Effector memory CD8-positive, alpha-beta T cell (primary cell): ENCODE data around the gene TGFB3.
"Not testable (repeated sequence)": the region's sequence is repeated elsewhere in the genome, so short reads cannot be mapped to it uniquely, and the experiment has no call there.

Experiments used
- ATAC-seq: fragments of 150-1000 bp; cut with Tn5 transposase; replicated peaks from 2 replicates; pipeline ENCODE4 v1.10.0; 2021; ENCODE audit warnings: mild to moderate bottlenecking, moderate library complexity
- DNase-seq, 3 experiments: peaks; one replicate each; pipeline ENCODE4 v3.0.0; 2021
- H3K27ac Mint-ChIP-seq, 2 donors: one replicate each; pipeline ENCODE4 v1.8.0; 2022; ENCODE audit warnings: mild to moderate bottlenecking in 2 of 2, mixed read lengths in 2 of 2, moderate library complexity in 2 of 2
- H3K27me3 Mint-ChIP-seq, 2 donors: one replicate each; pipeline ENCODE4 v1.8.0; 2022; ENCODE audit warnings: mixed read lengths in 2 of 2
- H3K36me3 Mint-ChIP-seq: one replicate; pipeline ENCODE4 v1.8.0; 2022; ENCODE audit warnings: mild to moderate bottlenecking, moderate library complexity, mixed read lengths; ENCODE audit not compliant: insufficient read depth
- H3K4me1 Mint-ChIP-seq, 2 donors: one replicate each; pipeline ENCODE4 v1.8.0; 2022; ENCODE audit warnings: low read depth in 2 of 2, mixed read lengths in 2 of 2
- H3K4me3 Mint-ChIP-seq, 2 donors: one replicate each; pipeline ENCODE4 v1.8.0; 2022; ENCODE audit warnings: mild to moderate bottlenecking in 2 of 2, mixed read lengths in 2 of 2, moderate library complexity in 2 of 2
- H3K9me3 Mint-ChIP-seq, 2 donors: one replicate each; pipeline ENCODE4 v1.8.0; 2022; ENCODE audit warnings: mixed read lengths in 2 of 2
- total RNA-seq, 9 experiments: gene quantifications; one replicate each; lab custom pipeline; 2026; lab: John Stamatoyannopoulos, UW

The TGFB3 gene
- 2.4 to 9.3 (median 4.6) reads per million in 9 experiments for total RNA-seq

DNA sequence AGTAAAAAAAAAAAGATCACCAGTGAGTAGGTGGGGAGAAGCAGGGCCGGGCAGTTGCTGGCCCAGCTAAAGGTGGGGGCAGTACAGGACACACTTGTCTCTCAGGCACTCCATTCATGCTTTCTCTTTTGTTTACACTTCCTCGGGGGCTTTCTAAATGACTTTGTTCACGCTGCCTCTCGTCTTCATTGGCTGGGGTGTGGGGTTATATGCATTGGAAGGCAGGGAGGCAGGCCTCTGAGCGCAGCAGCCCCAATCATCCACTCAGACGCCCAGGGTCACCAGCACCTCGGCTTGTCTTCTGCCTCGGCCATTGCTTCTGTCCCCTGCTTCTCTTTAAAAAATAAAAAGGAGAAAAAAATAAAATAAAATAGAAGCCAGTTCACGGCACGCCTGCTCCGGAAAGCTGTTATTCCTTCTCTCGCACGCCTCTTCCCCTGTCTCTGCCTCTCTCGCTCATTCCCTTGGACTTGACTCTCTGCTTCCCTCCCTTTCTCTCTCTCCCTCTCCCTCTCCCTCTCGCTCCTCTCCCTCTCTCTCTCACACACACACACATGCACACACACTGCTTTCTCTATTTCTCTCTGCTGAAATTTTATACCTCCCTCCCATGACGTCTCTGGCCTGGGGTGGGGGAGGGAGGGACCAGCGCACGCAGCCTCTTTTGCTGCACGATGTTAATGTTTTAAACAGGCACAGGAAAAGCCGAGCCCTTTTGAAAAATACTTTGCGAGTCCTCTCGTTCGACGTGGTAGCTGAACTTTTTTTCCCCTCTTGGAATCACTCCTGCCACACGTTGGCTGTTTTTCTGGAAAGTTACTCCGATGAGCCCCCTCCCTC lies at the start of gene TGFB3:
Gene TGFB3, minus strand, starts transcription at position 570 of the 840 bp plus-strand sequence. CDS start 1,102 bp downstream, outside the sequence.
- H3K4me3 Mint-ChIP-seq, result peak within 1 kb of the TSS; percentile 75 to 81
- ATAC-seq, result peak; percentile 49
- no peaks in the 10 kb centered on the region for H3K9me3 Mint-ChIP-seq
- peaks cover 17% of the 10 kb centered on the region for H3K36me3 Mint-ChIP-seq
- DNase-seq, result peak; percentile 27 to 46 (median 30)
- peak within 1 kb of the TSS; percentile 86 to 89 for H3K27ac Mint-ChIP-seq
- no peaks in the 10 kb centered on the region for H3K27me3 Mint-ChIP-seq
- H3K4me1 Mint-ChIP-seq, result peaks cover 42 to 49% of the 10 kb centered on the region in 2 donors

DNA sequence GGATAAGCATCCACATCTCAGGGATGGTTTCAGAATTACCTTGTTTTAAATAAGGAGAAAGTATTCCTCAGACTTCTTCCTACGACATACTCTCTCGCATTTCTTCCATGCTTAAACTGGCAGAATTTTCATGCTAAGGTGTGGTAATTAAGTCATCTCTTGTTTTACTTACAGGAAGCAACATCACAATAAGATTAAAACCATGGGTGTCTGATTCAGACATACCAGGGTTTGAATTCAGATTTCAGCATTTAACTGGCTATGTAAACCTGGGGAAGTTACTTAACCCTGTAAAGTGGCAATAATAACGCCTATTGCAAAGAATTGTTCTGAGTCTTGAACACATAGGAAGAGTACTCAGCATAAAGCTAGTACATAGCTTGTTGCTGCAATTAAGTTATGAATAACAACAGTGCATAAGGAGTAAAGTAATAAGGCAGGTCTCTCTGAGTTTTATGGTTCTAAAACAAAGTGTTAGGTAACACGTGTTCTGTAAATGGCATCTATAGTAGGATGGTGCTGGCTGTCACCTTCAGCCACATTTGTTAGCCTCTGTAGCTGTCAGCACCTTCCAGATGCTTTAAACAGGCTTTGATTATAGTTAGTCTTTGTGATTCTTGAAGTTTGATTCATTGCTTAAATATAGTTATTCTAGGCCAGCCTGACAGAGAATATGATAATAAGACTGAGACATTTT lies 42.6 kb upstream of the TGFB3 start:
- Mint-ChIP-seq H3K27ac (no peak overlapping the region), H3K36me3 (peaks cover 3% of the 10 kb centered on the region), H3K9me3 (peaks cover 8 to 12% of the 10 kb centered on the region in 2 donors), H3K4me1 (peaks cover 0 to 4% of the 10 kb centered on the region in 2 donors), H3K27me3 (no peaks in the 10 kb centered on the region), H3K4me3 (no peak overlapping the region)
- DNase-seq (no peak), ATAC-seq (no peak)

GRCh38 chr14:76023757-76024156 lies 42.0 kb upstream of the TGFB3 start:
- peaks cover 0 to 4% of the 10 kb centered on the region in 2 donors for H3K4me1 Mint-ChIP-seq
- H3K4me3 Mint-ChIP-seq, result no peak overlapping the region
- H3K36me3 Mint-ChIP-seq, result peaks cover 3% of the 10 kb centered on the region
- no peak for DNase-seq
- no peak overlapping the region for H3K27ac Mint-ChIP-seq
- H3K9me3 Mint-ChIP-seq, result peaks cover 11 to 16% of the 10 kb centered on the region in 2 donors
- no peak for ATAC-seq
- H3K27me3 Mint-ChIP-seq, result no peaks in the 10 kb centered on the region

GRCh38 chr14:76022991-76023390 lies 41.2 kb upstream of the TGFB3 start:
- peaks cover 0 to 4% of the 10 kb centered on the region in 2 donors for H3K4me1 Mint-ChIP-seq
- DNase-seq (no peak), ATAC-seq (no peak)
- peaks cover 11 to 16% of the 10 kb centered on the region in 2 donors for H3K9me3 Mint-ChIP-seq
- peaks cover 3% of the 10 kb centered on the region for H3K36me3 Mint-ChIP-seq
- H3K4me3 Mint-ChIP-seq, result no peak overlapping the region
- no peak overlapping the region for H3K27ac Mint-ChIP-seq
- H3K27me3 Mint-ChIP-seq, result no peaks in the 10 kb centered on the region

DNA sequence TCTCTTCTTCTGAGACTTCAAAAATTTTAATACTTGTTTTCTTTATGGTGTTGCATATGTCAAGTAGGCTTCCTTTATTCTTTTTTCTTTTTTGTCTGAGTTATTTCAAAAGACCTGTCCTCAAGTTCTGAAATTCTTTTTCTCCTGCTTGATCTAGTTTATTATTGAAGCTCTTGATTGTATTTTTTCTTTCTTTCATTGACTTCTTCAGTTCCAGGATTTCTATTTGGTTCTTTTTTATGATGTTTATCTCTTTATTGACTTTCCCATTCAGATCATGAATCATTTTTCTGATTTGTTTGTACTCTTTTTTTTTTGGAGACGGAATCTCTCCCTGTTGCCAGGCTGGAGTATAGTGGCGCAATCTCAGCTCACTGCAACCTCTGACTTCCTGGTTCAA lies 37.9 kb upstream of the TGFB3 start:
- no peak overlapping the region for H3K27ac Mint-ChIP-seq
- peaks cover 3% of the 10 kb centered on the region for H3K36me3 Mint-ChIP-seq
- DNase-seq (no peak), ATAC-seq (no peak)
- H3K4me1 Mint-ChIP-seq, result peaks cover 0 to 4% of the 10 kb centered on the region in 2 donors
- peaks cover 11 to 16% of the 10 kb centered on the region in 2 donors for H3K9me3 Mint-ChIP-seq
- no peaks in the 10 kb centered on the region for H3K27me3 Mint-ChIP-seq
- no peak overlapping the region for H3K4me3 Mint-ChIP-seq

DNA sequence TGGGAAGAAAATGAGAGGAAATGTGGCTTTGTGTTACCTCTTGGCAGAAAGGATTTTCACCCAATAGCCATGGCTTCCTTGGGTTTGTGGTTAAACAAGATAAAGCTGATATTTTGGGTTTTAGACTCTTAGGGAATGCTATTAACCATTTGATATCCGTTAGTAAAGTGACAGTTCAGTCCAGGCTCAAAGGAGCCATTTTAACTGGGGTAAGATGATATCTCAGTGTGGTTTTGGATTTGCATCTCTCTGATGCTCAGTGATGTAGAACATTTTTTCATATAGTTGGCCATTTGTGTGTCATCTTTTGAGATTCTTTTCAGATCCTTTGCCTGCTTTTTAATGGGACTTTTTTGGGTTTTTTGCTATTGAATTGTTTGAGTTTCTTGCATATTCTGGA lies 33.9 kb upstream of the TGFB3 start:
- no peak for DNase-seq
- H3K4me3 Mint-ChIP-seq, result no peak overlapping the region
- H3K27me3 Mint-ChIP-seq, result no peaks in the 10 kb centered on the region
- no peak overlapping the region for H3K27ac Mint-ChIP-seq
- no peak for ATAC-seq
- peaks cover 11 to 16% of the 10 kb centered on the region in 2 donors for H3K9me3 Mint-ChIP-seq
- H3K36me3 Mint-ChIP-seq, result peaks cover 6% of the 10 kb centered on the region
- no peaks in the 10 kb centered on the region for H3K4me1 Mint-ChIP-seq

GRCh38 chr14:76015191-76015590 lies 33.4 kb upstream of the TGFB3 start:
- Mint-ChIP-seq H3K9me3 (peaks cover 7 to 13% of the 10 kb centered on the region in 2 donors), H3K4me3 (no peak overlapping the region), H3K36me3 (peaks cover 5% of the 10 kb centered on the region), H3K27me3 (no peaks in the 10 kb centered on the region), H3K4me1 (no peaks in the 10 kb centered on the region), H3K27ac (no peak overlapping the region)
- DNase-seq (no peak), ATAC-seq (no peak)

GRCh38 chr14:76012354-76012753 lies 30.6 kb upstream of the TGFB3 start:
- ATAC-seq, result no peak
- Mint-ChIP-seq H3K4me3 (no peak overlapping the region), H3K27ac (no peak overlapping the region), H3K4me1 (no peaks in the 10 kb centered on the region), H3K36me3 (peaks cover 3% of the 10 kb centered on the region), H3K9me3 (no peaks in the 10 kb centered on the region), H3K27me3 (no peaks in the 10 kb centered on the region)
- no peak for DNase-seq

- H3K9me3 Mint-ChIP-seq, result no peaks in the 10 kb centered on the region
- no peak overlapping the region for H3K4me3 Mint-ChIP-seq
- H3K36me3 Mint-ChIP-seq, result peaks cover 3% of the 10 kb centered on the region
- H3K27me3 Mint-ChIP-seq, result no peaks in the 10 kb centered on the region
- H3K4me1 Mint-ChIP-seq, result no peaks in the 10 kb centered on the region
- H3K27ac Mint-ChIP-seq, result no peak overlapping the region
- DNase-seq (no peak), ATAC-seq (no peak)
Measured at GRCh38 chr14:76011930-76012329, 30.1 kb upstream of the TGFB3 start.

DNA sequence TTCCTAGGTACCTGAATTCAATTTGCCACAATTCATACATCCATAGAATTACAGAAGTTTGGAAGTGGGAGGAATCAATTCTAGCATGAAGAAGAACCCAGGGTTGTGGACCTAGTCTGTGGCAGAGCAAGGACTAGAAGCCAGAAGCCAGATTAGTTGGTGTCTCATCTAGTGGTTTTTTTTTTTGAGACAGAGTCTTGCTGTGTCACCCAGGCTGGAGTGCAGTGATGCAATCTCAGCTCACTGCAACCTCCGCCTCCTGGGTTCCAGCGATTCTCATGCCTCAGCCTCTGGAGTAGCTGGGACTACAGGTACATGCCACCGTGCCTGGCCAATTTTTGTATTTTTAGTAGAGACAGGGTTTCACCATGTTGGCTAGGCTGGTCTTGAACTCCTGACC lies 27.8 kb upstream of the TGFB3 start:
- H3K27ac Mint-ChIP-seq, H3K4me1 Mint-ChIP-seq, H3K27me3 Mint-ChIP-seq, H3K4me3 Mint-ChIP-seq, H3K9me3 Mint-ChIP-seq, ATAC-seq, H3K36me3 Mint-ChIP-seq, DNase-seq: not testable (repeated sequence)

DNA sequence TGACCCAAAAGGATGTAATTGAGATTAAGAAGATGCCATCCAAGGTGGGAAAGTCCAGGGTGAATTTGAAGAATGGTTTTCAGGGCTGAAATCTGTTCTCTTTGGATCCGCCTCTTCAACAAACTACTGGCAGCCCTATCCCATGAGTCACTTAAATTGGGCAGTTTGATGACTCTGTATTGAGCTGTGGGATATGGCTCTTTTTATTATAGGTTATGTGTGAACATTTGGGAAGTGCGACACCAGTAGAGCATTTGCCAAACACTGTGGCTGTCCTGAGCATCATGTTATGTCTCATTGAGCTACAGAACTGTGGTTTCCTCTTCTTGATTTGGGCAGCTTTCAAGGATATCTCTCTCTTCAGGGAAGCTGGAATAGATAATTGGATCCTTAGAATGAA lies 26.1 kb upstream of the TGFB3 start:
- Mint-ChIP-seq H3K4me3 (no peak overlapping the region), H3K36me3 (peaks cover 7% of the 10 kb centered on the region), H3K4me1 (no peaks in the 10 kb centered on the region), H3K27me3 (no peaks in the 10 kb centered on the region), H3K27ac (no peak overlapping the region), H3K9me3 (peaks cover 0 to 2% of the 10 kb centered on the region in 2 donors)
- DNase-seq (no peak), ATAC-seq (no peak)

- no peak overlapping the region for H3K4me3 Mint-ChIP-seq
- no peak overlapping the region for H3K27ac Mint-ChIP-seq
- ATAC-seq (no peak), DNase-seq (no peak)
- H3K27me3 Mint-ChIP-seq, result no peaks in the 10 kb centered on the region
- peaks cover 0 to 2% of the 10 kb centered on the region in 2 donors for H3K9me3 Mint-ChIP-seq
- peaks cover 7% of the 10 kb centered on the region for H3K36me3 Mint-ChIP-seq
- H3K4me1 Mint-ChIP-seq, result no peaks in the 10 kb centered on the region
Measured at GRCh38 chr14:76007379-76007778, 25.6 kb upstream of the TGFB3 start.

GRCh38 chr14:76006253-76006652 lies 24.5 kb upstream of the TGFB3 start:
- no peak overlapping the region for H3K4me3 Mint-ChIP-seq
- no peaks in the 10 kb centered on the region for H3K27me3 Mint-ChIP-seq
- H3K9me3 Mint-ChIP-seq, result peaks cover 0 to 2% of the 10 kb centered on the region in 2 donors
- no peak for ATAC-seq
- no peaks in the 10 kb centered on the region for H3K4me1 Mint-ChIP-seq
- no peak overlapping the region for H3K27ac Mint-ChIP-seq
- peaks cover 8% of the 10 kb centered on the region for H3K36me3 Mint-ChIP-seq
- no peak for DNase-seq

GRCh38 chr14:76002383-76002782 lies 20.6 kb upstream of the TGFB3 start:
- peaks cover 0 to 2% of the 10 kb centered on the region in 2 donors for H3K9me3 Mint-ChIP-seq
- no peaks in the 10 kb centered on the region for H3K4me1 Mint-ChIP-seq
- no peak for ATAC-seq
- DNase-seq, result no peak
- H3K4me3 Mint-ChIP-seq, result no peak overlapping the region
- H3K36me3 Mint-ChIP-seq, result peaks cover 17% of the 10 kb centered on the region
- H3K27me3 Mint-ChIP-seq, result no peaks in the 10 kb centered on the region
- H3K27ac Mint-ChIP-seq, result no peak overlapping the region
